Rectal smooth muscle tissue (tissue), 1 donor: ENCODE data around the gene KCNK1.
"Not testable (repeated sequence)": the region's sequence is repeated elsewhere in the genome, so short reads cannot be mapped to it uniquely, and the experiment has no call there.

Source experiments
- H3K27ac ChIP-seq: one replicate; pipeline ENCODE4 v1.7.0; 2013; ENCODE audit warnings: low read depth, low read length, inconsistent platforms
- H3K27me3 ChIP-seq: one replicate; pipeline ENCODE4 v1.7.0; 2013; ENCODE audit warnings: low read length; ENCODE audit not compliant: control insufficient read depth, insufficient read depth
- H3K36me3 ChIP-seq: one replicate; pipeline ENCODE4 v1.7.0; 2013; ENCODE audit warnings: low read length; ENCODE audit not compliant: control insufficient read depth, insufficient read depth
- H3K4me1 ChIP-seq: one replicate; pipeline ENCODE4 v1.7.0; 2013; ENCODE audit warnings: low read length; ENCODE audit not compliant: control insufficient read depth, insufficient read depth
- H3K4me3 ChIP-seq: one replicate; pipeline ENCODE4 v1.7.0; 2013; ENCODE audit warnings: low read length
- H3K9ac ChIP-seq: one replicate; pipeline ENCODE4 v1.7.0; 2013; ENCODE audit warnings: low read length

Gene KCNK1

DNA sequence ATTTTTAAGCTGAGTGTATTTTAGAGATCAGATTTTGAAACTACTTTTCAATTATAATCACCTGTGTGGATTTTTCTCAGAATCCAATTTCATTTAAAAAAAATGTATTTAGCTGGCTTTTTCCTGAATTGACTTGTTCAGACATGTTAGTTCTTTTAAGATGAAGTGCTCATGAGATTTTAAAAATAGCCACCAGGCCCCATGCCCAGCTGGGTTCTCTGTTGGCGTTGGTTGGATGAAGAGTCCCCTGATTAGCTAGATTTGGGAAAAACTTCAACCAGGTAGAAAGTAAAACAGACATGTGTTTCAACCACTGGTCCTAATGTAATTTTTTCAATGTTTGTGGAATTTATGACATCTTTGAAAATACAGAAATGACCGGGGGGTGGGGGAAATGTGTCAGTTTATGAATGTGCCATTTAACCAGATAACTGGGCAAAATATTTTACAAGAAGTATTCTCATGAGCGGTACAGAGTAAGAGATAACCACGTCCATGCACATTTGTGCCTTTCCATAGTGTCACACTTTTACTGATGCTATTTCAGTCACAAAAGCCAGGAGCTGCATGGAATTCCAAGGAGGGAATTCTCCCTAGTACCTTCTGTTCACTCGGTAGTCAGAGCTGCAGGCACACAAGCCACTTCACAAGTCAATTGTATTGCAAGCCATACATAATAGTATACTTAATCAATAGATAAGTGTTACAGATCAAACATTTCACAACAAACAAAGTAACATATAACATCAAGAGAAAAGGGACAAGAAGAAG, 51.1 kb downstream of the KCNK1 start:
- H3K27me3 ChIP-seq: no peaks in the 10 kb centered on the region
- no peaks in the 10 kb centered on the region for H3K36me3 ChIP-seq
- H3K4me3 ChIP-seq: no peak overlapping the region
- H3K4me1 ChIP-seq: no peaks in the 10 kb centered on the region
- no peak overlapping the region for H3K9ac ChIP-seq
- H3K27ac ChIP-seq: no peak overlapping the region

DNA sequence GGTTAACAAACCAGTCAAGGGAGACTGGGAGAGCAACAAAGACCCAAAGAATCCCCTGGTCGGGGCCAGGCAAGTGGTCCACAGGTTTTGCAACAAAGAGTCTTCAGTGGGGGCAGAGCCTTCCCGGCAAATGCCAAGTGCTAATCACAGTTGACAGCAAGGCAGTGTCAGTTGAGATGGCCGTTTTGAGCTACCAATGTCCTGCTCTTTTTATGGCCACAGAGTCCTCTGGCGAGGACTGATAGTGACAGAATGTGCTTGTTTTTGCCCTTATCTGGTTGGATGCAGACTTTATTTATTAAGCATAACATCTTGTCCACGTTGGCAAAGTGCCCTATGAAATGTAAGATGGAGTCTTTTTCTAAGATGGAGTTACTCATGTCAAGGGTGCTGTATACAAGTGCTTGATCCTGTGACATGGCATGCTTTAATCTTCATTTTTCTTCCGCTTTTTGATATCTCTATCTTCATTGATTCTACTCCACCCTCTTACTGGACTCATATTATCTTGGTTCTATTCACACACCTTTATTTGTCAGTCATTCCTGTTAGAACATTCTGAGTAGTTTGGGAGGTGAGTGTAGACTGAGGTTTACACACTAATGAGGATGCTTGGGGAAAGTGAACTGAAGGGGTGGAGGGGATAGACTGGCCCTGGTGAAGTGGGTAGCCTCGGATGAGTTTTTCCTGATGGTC, 51.8 kb downstream of the KCNK1 start:
- no peaks in the 10 kb centered on the region for H3K27me3 ChIP-seq
- H3K4me3 ChIP-seq: no peak overlapping the region
- no peak overlapping the region for H3K9ac ChIP-seq
- no peaks in the 10 kb centered on the region for H3K36me3 ChIP-seq
- H3K27ac ChIP-seq: no peak overlapping the region
- no peaks in the 10 kb centered on the region for H3K4me1 ChIP-seq

DNA sequence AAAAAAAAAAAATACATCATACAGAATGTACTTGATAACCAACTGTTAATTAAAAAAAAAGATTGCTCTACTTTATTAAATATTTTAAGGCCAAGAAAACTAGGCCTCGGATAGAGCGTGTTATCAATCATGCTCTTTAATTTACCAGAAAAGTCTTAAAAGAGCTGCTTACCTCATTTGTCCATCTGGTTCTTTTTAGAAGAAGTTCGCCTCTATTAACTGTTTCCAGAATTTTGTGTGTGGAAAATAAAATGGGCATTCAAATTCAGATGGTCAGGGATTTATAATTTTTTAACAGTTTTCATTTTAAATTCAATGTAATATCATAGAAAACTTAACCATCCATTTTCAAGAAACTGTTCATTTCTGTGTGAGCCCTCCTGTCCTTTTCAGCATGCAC, 53.8 kb downstream of the KCNK1 start:
- Histone ChIP-seq H3K4me3 (no peak overlapping the region), H3K27ac (no peak overlapping the region), H3K4me1 (no peaks in the 10 kb centered on the region), H3K36me3 (no peaks in the 10 kb centered on the region), H3K9ac (no peak overlapping the region), H3K27me3 (no peaks in the 10 kb centered on the region)

DNA sequence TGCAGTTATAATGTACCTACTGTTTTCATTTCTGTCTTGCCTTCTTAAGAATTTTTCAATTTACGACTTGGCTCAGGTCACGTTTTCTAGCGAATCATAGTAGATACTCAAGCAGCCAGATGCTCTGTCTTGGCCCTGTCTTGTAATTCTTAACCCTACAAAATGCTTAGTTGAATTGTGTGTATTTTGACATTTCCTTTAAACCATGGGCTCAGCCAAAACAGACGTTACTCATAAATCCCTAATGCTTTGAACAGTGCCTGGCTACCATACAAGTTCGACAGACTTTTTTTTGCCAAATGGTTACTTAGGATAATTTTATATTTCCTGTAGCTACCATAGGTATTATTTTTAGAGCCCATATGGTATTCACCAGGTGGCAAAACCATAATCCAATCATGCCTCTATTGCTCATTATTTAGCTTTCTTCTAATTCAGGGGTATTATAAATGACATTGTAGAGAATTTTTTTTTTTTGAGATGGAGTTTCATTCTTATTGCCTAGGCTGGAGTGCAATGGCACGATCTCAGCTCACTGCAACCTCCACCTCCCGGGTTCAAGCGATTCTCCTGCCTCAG, 54.3 kb downstream of the KCNK1 start:
- Histone ChIP-seq H3K27me3 (no peaks in the 10 kb centered on the region), H3K36me3 (no peaks in the 10 kb centered on the region), H3K9ac (no peak overlapping the region), H3K27ac (no peak overlapping the region), H3K4me3 (no peak overlapping the region), H3K4me1 (no peaks in the 10 kb centered on the region)

DNA sequence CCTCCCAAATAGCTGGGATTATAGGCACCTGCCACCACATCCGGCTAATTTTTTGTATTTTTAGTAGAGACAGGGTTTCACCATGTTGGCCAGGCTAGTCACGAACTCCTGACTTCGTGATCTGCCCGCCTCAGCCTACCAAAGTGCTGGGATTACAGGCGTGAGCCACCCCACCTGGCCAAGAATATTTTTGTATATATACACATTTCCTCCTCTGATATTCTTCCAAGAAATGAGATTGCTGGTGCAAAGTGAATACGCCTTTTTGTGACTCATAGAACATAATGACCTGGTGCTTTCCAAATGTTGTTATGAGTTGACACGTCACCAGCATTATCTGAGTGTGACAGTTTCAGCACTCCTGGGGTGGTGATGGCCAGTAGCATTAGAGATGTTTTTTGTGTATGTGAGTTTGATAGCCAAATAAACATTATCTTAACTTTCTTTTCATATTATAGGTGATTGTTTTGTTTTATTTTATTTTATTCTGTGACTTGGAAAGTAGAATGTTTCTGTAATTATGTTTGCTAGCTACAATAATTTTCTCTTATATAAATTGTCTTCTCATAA, 54.9 kb downstream of the KCNK1 start:
- Histone ChIP-seq H3K27ac (no peak overlapping the region), H3K36me3 (no peaks in the 10 kb centered on the region), H3K4me3 (no peak overlapping the region), H3K27me3 (no peaks in the 10 kb centered on the region), H3K9ac (no peak overlapping the region), H3K4me1 (no peaks in the 10 kb centered on the region)

DNA sequence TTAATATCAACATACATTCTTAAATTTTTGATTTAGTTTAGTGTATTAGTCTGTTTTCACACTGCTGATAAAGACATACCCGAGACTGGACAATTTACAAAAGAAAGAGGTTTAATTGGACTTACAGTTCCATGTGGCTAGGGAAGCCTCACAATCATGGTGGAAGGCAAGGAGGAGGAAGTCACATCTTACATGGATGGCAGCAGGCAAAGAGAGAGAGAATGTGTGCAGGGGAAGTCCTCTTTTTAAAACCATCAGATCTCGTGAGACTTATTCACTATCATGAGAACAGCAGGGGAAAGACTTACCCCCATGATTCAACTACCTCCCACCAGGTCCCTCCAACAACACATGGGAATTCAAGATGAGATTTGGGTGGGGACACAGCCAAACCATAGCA, 56.5 kb downstream of the KCNK1 start:
- not testable (repeated sequence) for H3K9ac ChIP-seq, H3K27ac ChIP-seq, H3K4me1 ChIP-seq

DNA sequence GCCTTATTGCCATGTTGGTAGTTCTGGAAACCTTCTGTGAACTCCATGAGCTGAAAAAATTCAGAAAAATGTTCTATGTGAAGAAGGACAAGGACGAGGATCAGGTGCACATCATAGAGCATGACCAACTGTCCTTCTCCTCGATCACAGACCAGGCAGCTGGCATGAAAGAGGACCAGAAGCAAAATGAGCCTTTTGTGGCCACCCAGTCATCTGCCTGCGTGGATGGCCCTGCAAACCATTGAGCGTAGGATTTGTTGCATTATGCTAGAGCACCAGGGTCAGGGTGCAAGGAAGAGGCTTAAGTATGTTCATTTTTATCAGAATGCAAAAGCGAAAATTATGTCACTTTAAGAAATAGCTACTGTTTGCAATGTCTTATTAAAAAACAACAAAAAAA, 57.4 kb downstream of the KCNK1 start:
- Histone ChIP-seq H3K36me3 (no peaks in the 10 kb centered on the region), H3K27ac (no peak overlapping the region), H3K9ac (no peak overlapping the region), H3K4me3 (no peak overlapping the region), H3K4me1 (no peaks in the 10 kb centered on the region), H3K27me3 (no peaks in the 10 kb centered on the region)

More for the DNA sequence above, 56.5 kb downstream of the KCNK1 start:
- H3K27me3 ChIP-seq, H3K36me3 ChIP-seq, H3K4me3 ChIP-seq: not testable (repeated sequence)

DNA sequence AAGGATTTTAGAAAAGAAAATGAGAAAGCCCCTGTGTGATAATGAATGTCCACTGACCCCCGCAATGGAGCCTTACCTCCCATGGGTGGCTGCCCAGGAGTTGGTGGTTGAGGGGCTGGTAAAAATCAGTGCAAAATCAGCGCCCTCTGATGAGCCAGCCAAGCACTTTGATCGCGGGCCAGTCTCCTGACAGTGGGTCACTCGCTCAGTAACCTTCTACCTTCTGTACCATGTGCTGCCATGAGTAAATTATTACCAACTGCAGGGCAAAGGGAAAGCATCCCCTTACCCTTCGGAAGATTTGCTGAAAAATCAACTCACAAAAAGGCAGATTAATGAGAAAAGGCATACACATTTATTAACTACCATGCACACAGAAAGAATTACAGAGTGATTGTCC, 58.8 kb downstream of the KCNK1 start:
- no peaks in the 10 kb centered on the region for H3K36me3 ChIP-seq

DNA sequence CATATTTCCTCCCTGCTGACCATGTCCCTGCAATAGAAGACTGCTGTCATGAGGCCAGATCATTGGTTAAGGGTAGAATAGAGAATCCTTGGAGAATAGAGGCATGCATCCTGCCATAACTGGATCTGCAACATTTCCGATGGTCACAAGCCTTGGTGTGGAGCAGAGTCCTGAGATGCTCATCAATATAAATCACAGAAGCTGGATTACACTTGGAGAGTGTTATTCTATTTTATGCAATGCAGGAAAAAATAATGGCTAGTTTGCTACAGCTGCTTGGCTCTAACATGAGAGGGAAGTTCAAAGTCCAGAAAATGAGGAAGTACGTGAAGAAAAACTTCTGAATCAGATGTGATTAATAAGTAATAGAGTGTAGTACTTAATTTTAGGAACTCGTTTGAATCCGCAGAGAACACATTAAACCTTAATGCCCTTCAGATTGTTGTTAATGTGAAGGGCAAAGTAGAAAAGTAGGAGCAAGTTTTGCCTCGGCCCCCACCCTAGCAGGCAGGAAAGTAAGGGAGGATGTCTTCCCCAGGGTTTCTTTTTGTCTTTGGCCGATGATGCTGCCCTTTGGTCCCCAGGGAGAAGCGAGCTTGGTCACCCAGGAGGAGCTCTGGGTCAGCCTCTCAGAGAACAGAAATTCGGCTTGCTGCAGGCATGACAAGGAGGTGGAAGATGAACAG, 59.5 kb downstream of the KCNK1 start:
- H3K27ac ChIP-seq: no peak overlapping the region
- no peaks in the 10 kb centered on the region for H3K36me3 ChIP-seq
- H3K9ac ChIP-seq: no peak overlapping the region
- H3K4me1 ChIP-seq: no peaks in the 10 kb centered on the region
- H3K27me3 ChIP-seq: no peaks in the 10 kb centered on the region
- H3K4me3 ChIP-seq: no peak overlapping the region

More for the DNA sequence above, 58.8 kb downstream of the KCNK1 start:
- H3K4me3 ChIP-seq: no peak overlapping the region
- H3K4me1 ChIP-seq: no peaks in the 10 kb centered on the region
- no peaks in the 10 kb centered on the region for H3K27me3 ChIP-seq
- no peak overlapping the region for H3K27ac ChIP-seq
- no peak overlapping the region for H3K9ac ChIP-seq

DNA sequence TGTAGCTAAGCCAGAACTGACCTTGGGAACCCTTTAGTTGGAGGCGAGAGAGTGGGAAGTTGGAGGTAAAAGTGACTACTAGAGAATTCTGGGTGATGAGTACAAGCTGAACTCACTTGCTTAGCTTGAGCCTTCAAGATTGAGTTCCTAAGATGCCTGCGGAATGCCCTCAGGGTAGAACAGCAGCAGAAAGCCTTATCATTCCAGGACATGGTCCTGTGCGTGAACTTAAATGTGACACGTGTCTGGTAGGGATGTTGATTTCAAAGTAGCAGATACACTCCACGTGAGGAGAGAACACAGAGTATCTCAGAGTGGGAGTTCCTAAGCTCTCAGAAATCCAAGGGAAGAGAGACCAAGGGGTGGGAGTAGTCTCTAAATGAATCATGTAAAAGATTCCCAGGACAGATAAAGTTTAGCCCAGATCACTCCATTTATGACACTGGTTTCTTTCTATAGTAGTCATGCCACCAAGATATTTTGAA, 60.1 kb downstream of the KCNK1 start:
- Histone ChIP-seq H3K27ac (no peak overlapping the region), H3K4me1 (no peaks in the 10 kb centered on the region), H3K36me3 (no peaks in the 10 kb centered on the region), H3K9ac (no peak overlapping the region), H3K4me3 (no peak overlapping the region), H3K27me3 (no peaks in the 10 kb centered on the region)

DNA sequence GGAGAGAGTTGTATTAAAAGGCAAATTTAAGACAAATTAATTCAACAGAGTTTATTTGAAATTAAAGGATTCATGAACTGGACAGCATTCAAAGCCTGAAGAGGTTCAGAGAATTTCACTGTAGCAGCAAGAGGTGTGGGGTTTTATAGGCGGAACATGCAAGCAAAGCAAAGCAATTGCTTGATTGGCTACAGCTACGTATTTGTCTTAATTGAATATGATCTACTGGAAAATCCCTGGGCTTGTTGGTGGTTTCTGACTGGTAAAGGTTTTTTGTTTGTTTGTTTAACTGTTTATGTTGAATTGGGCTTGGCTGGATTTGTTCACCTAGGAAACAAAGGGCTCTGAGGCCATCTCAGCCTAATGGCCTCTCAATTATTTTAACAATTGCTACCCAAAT, 61.5 kb downstream of the KCNK1 start:
- Histone ChIP-seq H3K27me3 (no peaks in the 10 kb centered on the region), H3K36me3 (no peaks in the 10 kb centered on the region), H3K4me1 (no peaks in the 10 kb centered on the region), H3K27ac (no peak overlapping the region), H3K4me3 (no peak overlapping the region), H3K9ac (no peak overlapping the region)

DNA sequence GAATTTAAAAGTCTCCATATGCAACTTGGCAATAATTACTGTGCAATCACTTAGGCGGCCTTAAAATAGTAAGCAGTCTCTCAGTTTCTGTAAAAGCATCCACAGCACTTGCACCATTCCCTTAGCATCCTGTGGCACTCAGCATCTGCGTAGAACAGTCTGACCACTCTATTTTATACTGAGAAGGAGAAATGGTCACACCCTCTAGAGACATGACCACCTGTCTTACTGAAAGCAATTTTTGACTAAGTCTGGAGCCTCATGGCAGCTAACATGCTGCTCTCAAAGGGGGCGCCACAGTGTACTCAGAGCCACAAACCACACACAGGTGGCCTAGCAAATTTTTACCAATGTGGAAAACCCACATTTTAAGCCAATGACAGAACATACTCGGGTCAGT, 62.0 kb downstream of the KCNK1 start:
- no peak overlapping the region for H3K9ac ChIP-seq
- H3K27me3 ChIP-seq: no peaks in the 10 kb centered on the region
- no peak overlapping the region for H3K27ac ChIP-seq
- no peaks in the 10 kb centered on the region for H3K4me1 ChIP-seq
- no peak overlapping the region for H3K4me3 ChIP-seq
- no peaks in the 10 kb centered on the region for H3K36me3 ChIP-seq
